Ramos (cell line): ENCODE results near the gene GRIK2.

ENCODE experiments used
- in situ Hi-C: fragments of 300-500 bp; cut with MboI; formaldehyde crosslinking; loops from one replicate; pipeline ENCODE4 v1.14.3; 2022; ENCODE audit warnings: low sequenced_read_pairs; ENCODE audit not compliant: unreplicated experiment

The GRIK2 gene

DNA sequence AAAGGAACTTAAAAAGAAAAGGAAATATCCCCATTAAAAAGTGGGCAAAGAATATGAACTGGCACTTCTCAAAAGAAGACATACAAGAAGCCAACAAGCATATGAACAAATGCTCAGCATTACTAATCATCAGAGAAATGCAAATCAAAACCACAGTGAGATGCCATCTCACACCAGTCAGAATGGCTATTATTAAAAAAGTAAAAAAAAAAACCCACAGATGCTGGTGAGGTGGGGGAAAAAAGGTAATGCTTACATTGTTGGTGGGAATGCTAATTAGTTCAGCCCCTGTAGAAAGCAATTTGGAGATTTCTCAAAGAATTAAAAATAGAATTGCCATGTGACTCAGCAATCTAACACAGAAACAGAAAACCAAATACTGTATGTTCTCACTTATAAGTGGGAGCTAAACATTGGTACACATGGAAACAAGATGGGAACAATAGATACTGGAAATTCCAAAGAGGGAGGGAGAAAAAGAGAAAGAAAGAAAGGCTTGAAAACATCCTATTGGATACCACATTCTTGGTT is 437.1 kb downstream of the GRIK2 start:
- in situ Hi-C loops, result no loop called here

DNA sequence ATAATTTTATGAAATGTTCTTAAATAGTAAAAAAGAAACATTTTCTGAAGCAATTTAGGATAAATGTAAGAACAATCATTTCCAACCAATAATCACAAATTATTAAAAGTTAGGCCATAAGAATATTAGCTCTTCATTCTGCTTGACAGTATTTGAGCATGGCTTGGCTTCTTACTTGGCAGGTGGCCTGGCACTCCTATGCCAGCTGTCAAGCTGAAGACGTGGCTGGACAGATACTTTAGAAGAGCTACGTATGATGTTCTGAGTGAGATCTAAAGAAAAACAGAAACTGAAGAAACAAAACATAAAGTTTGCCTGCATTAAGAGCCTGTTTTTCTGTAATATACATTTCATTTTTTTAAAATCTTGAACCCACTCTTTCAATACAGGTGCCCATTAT is 438.9 kb downstream of the GRIK2 start:
- in situ Hi-C loops, result no loop called here

DNA sequence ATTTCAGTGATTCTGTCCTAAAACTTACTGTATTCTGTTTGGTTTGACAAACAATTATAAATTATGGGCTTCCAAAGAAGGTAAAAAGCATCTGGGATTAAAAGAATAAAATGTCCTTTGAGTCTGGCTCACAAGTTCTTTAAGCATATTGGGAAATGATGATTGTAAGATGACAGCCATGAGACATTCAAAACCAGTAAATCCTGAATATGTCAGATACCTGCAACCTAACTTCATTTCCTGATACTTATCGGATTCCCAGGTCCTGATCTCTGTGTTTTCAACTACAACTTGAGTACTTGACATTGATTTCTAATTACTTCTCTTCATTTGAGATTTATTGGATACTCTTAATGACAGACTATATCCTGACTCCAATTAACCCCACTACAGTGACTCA is 446.6 kb downstream of the GRIK2 start:
- in situ Hi-C loops, result no loop called here

DNA sequence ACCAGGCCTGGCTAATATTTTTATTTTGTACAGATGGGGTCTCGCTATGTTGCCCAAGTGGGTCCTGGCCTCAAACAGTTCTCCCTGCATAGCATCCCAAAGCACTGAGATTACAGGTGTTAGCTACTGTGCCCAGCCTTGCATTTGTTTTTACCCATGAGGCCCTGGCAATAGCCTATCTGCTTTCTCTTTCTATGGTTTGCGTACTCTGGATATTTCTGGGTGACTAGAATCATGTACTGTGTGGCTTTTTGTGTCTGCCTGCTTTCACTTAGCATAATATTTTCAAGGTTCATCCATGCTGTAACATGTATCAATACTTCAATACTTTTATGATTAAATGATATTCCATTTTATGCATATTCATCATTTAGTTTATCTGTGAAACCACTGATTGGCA is 451.7 kb downstream of the GRIK2 start:
- in situ Hi-C loops, result no loop called here

DNA sequence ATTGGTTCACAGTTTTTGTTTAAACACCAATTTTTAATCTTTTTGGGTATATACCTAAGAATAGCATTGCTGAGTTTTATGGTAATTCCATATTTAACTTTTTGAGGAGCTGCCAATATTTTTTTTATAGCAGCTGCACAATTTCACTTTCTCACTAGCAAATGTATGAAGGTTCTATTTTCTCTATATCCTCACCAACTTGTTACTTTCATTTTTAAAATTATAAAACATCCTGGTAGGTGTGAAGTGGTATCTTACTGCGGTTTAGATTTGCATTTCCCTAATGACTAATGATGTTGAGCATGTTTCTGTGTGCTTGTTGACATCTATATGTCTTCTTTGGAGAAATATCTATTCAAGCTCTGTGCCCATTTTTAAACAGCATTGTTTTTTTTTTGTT is 452.1 kb downstream of the GRIK2 start:
- in situ Hi-C loops, result no loop called here

DNA sequence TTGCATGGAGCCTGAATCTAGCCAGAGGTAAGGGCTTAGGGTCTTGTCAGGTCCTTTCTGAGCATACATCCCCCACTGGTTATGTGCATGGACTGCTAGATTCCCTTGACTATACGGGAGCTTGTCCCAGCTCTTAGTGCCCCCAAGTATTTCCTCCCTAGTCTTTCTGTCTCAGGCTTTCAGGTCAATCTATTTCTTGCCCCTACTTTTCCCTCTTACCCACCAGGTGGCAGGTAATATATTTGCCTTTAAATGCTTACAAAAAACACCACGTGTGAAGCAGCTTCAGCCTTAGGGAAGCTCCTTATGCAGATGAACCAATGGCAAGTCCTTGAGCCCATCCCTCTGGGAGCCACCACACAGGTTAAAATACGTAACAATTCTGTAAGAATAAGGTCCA is 454.2 kb downstream of the GRIK2 start:
- in situ Hi-C loops, result no loop called here

DNA sequence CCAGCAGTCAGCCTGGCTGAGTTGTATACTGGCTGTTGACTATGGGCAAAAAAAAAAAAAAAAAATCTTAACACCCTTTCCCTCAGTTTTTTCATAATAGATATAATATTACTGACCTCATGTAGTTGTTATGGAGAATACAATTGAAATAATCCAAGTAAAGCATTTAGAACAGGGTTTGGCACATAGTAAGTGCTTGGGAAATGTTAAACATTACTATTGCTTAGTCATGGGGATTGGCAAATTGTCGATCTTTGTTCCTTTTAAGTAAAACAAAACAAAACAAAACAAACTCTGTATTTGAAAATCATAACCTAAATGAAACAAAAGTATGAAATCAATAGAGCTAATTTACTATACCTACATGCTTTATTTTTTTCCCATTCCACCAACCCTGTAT is 458.4 kb downstream of the GRIK2 start:
- in situ Hi-C loops, result no loop called here

DNA sequence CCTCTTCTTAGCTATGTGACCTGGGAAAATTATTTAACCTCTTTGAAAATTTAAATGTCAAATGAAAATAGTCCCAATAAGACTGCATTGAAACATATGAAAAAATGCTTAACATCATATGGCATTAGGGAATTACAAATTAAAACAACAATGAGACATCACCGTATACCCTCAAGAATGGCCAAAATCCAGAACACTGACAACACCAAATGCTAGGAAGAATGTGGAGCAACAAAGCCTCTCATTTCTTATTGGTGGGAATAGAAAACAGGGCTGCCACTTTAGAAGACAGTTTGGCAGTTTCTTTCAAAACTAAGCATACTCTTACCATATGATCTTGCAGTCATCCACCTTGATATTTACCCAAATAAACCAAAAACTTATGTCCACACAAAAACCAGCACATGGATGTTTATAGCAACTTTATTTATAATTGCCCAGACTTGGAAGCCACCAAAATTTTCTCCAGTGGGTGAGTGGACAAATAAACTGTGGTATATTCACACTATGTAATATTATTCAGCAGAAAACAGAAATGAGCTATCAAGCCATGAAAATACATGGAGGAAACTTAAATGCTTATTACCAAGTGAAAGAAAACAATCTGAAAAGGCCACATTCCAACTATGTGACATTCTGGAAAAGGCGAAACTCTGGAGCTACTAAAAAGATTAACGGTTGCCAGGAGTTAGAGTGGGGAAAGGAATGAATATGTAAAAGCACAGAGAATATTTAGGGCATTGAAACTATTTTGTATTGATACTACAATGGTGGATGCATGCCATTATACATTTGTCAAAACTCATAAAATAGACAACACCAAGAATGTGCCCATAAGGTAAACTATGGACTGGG is 459.9 kb downstream of the GRIK2 start:
- in situ Hi-C loops, result no loop called here

DNA sequence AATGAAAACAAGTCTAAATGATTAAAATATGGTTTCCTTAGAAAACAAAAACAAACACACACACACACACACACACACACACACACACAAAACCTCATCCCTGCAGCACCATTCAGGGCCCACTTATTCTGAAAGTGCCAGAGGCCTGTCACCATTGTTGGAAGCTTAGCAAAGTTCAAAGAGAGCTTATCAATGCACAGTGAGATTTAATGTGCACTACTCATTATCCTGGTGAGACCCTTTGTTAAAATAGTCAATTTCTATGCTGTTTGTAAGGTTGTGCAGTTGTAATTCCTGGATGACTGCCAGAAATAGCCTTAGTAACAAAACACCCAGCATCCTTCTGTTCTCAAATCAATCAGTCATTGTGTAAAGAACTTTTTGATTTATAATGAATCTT is 482.9 kb downstream of the GRIK2 start:
- in situ Hi-C loops, result no loop called here

DNA sequence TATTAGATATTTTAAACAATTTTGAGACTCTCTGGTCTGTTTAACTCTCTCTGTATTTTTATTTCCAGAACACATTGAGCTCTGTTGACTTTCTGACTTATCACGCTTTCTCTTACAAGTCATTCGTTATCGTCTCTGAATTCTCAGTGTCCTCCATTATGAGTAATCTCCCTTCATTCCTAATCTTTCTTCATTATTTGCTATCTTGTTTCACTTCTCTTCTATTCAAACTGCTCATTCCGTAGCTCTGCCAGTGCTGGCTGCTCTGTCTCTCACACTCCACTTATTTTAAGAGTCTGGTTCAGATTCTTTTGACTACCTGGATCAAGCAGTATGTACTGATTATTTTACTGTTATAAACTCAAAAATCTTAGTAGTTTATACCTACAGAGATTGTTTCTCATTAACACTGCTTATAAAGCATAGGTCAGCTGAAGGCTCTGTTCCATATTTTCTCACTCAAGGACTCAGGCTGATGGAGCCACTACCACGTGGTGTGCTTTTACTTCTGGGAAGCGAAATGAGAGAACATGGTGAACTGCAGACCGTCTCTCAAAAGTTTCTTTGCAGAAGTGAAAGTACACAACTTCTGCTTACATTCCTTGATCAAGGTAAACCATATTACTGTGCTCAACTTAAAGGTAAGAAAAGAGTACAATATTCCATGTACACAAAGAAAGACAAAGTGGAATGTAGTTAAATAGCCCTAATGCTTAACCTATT is 485.2 kb downstream of the GRIK2 start:
- in situ Hi-C loops, result no loop called here

DNA sequence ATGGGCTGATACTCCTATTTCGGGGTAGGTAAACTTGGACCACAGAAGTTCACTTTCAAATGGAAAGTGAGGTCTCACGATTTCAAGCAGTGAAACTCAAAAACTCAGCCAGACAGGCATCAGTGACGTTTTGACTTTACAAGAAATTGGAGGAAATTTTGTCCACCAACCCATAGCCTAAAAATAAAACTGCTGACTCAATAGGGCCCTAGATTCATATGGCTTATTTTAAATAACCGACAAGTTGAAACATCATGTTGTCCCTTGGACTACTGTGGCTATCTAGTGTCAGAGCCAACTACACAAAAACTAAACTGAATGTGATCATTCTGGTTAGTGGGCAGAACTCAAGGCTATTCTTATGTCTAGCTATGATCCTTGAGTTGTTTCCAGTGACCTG is 486.3 kb downstream of the GRIK2 start:
- in situ Hi-C loops, result no loop called here

DNA sequence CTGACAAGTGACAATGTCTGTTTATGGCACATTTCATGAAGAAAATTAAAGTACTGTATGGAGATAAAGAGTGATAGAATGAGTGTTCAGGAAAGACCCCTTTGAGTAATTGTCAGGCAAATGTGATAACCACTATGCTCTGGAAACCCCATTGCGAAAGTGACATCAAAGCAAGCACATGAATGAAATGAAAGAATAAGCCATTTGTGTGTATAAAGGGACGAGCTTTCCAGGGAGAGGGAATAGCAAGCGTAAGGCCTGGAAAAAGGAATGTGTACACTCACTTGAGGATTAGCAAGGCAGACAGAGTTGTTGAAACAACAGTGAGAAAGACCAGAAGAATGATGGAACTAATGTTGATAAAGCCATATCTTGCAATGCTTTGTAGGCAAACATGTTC is 490.0 kb downstream of the GRIK2 start:
- in situ Hi-C loops, result no loop called here

DNA sequence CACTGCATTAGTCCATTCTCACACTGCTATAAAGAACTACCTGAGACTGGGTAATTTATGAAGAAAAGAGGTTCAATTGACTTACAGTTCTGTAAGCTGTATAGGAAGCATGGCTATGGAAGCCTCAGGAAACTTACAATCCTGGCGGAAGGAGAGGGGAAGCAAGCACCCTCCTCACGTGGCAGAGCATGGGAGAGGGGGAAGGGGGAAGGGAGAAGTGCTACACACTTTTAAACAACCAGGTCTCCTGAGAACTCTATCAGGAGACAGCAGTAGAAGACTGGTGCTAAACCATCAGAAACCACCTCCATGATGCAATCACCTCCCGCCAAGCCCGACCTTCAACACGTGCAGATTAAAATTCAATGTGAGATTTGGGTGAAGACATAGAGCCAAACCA is 494.0 kb downstream of the GRIK2 start:
- in situ Hi-C loops, result no loop called here

DNA sequence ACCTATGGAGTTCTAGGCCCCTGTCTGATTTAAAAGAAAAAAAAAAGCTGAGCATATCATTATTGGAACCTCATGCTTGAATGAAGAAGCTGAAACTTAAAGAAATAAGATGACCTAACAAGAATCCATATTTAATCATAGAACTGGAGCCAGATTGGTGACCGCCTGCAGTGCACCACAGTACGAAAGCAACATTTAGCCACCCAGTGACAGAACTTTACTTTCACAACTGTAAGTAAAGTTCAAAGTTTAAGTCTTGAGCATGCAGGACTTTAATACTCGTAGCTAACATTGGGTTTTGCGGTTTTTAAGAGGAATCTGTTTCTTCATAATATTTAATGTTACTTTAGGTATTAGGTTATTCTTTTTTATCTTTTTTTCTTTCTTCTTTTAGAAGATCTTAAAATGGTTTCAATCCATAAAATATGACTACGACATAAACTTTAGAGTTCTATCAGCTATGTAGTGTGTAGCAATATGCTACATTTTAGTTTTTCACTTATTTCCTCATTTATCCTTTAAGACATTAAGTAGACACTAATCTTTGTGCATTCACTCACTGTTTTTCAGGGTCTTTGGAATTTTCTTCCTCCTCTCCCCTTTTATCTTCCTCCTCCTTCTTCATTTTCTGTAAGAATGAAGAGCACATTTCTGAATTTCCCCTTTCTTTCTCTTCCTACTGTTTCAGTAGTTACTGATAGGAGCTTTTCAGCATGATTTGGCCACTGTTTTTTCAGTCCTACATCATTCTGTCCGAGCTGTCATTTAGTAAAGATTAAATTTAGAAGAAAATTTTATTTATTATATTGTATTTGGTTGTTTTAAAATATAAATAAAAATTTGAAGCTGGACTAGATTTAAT is 514.1 kb downstream of the GRIK2 start:
- in situ Hi-C loops, result no loop called here

DNA sequence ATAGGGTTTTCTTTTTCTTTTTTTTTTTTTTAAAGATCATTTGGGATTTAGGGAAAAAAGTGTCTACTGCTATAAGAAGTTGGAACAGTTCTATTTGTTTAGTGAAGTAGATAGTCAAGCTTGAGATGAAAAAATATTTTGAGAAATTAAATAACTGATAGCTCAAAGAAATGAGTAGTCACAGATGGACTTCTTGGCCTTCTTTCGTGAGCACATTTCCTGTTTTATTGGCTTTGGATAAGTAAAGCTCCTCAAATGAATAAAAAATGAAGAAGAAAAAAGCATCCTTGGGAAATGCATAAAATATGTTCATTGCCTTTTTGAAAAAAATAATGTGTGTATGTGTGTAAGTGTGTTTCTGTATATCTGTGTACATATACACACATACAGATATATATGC is 515.9 kb downstream of the GRIK2 start:
- in situ Hi-C loops, result no loop called here

DNA sequence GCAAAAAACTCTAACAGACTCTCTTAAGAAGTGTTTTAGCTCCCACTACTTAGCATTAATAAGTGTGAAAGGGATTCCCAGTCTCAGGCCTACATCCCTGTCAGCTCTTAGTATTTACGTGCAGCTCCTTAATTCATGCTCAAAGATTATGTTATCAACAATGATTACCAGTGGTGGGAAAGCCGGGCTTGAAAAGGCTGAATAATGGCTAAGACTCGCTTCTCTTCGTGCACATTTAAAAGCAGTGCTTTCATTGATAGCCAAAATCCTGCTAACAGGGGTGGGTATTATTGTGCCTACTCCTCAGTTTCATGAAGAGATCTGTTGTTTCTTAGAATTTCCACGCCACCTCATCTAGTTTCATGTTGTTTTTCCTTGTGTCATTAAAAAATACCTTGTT is 518.8 kb downstream of the GRIK2 start:
- in situ Hi-C loops, result no loop called here

DNA sequence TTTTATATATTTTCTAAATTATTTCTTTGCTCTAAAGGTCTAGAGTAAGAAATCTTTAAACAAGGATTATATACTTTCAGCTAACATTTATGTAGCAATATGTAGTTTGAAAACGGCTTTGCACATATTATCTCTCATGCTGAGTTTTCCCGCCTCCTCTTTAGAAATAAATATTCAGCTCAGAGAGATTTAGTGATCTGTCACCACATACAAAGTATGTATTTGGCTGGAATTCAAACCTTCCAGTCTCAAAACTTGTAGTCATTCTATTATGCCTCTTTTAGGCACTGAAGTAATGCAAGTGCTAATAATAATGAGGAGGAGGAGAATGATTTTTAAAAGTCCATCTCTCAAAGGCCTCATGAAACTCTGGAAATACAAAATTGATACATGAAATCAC is 525.0 kb downstream of the GRIK2 start:
- in situ Hi-C loops, result no loop called here

DNA sequence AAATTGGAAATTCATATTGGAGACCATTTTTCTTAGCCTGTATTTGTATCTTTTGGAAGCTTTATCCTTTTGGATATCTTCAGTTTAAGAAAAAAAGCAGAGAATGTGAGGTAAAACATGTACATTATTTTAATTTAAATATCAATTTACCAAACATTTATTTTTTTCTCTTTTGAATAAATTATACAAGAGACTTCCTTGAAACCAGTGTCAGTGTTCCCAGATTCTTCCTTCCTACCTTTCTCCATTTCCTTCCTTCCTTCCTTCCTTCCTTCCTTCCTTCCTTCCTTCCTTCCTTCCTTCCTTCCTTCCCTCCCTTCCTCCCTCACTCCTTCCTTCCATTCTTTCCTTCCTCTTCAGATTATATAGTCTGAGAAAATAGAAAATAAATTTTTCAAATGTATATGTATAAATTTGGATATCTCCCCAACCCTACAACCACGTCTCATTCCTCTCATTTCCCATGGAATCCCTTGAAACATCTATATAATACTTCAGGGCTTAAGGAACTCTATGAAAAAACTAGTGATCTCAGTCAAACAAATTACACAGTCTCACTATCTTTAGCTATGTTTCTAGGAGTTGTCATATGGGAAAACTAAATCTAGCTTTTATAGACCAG is 528.4 kb downstream of the GRIK2 start:
- in situ Hi-C loops, result no loop called here

DNA sequence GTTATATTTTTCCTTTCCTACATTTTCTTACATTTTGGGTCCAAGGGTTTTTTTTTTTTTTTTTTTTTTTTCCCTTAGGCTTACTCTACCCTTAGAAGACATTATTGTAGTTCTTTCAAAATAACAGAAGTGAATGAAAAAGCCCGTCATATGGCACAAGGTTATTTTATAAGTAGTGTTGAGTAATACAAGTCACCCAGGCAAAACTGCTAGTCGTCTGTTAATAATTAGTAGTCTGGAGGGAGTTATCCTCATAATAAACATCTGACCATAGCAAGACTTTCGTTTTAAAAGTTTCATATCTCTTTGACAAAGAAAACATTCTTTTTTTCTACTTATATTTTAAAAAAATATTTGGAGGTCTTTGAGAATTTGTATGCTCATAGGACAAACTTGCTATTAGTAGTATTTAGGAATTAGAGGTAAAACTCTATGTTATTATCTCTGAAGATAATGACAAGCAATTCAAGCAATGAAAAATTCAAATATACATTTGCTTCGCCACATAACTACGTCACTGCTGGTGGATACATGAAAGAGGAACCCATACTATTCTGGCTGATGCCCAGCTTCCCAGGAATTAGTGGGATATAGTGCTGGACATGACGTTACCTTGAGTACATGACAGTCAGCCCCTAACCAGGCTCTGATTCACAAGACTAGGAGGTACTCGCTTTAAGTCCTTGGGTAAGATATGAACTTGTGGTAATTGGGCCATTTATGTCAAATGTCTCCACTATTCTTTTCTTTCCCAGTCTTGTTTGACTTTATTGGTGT is 532.8 kb downstream of the GRIK2 start:
- in situ Hi-C loops, result no loop called here
